OCI-LY7 (cell line): ENCODE results near the gene FADS3.

Experiments
- EZH2phosphoT487 ChIP-seq: fragments of 200-600 bp; sonication (generic); IDR thresholded peaks from 2 replicates; pipeline ENCODE4 v1.6.1; 2018; ENCODE audit warnings: low read depth, borderline replicate concordance, mild to moderate bottlenecking, mixed run types, antibody characterized with exemption, low read length, moderate library complexity, mixed read lengths
- TF ChIP-seq, protein P1 (sequence below): fragments of 200-600 bp; sonication (generic); conservative IDR thresholded peaks from 2 replicates; pipeline ENCODE4 v1.5.1; 2014; ENCODE audit warnings: mild to moderate bottlenecking, antibody characterized with exemption, low read length, moderate library complexity, mixed read lengths

DNA sequence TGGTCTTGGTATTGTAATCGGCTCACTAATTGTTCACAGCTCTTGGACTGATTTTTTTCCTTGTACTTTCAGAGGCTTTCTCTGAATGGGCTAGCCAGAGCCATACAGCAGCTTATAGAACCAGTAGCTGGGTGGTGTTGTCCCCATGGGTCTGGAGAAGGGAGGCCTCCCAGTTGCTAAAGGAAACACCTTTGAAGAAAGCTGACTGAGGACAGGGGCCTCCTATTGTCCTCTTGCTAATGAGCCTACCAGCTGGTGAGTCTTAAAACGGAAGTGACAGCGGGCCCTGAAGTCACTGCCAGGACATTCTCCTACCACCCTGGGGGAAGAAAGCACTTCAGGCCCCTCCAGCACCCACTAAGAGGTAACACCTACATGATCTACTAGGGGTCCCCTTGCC lies 9.9 kb downstream of the FADS3 start:
- TF ChIP-seq, protein P1, sequence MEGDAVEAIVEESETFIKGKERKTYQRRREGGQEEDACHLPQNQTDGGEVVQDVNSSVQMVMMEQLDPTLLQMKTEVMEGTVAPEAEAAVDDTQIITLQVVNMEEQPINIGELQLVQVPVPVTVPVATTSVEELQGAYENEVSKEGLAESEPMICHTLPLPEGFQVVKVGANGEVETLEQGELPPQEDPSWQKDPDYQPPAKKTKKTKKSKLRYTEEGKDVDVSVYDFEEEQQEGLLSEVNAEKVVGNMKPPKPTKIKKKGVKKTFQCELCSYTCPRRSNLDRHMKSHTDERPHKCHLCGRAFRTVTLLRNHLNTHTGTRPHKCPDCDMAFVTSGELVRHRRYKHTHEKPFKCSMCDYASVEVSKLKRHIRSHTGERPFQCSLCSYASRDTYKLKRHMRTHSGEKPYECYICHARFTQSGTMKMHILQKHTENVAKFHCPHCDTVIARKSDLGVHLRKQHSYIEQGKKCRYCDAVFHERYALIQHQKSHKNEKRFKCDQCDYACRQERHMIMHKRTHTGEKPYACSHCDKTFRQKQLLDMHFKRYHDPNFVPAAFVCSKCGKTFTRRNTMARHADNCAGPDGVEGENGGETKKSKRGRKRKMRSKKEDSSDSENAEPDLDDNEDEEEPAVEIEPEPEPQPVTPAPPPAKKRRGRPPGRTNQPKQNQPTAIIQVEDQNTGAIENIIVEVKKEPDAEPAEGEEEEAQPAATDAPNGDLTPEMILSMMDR, result no peak
- TF ChIP-seq EZH2phosphoT487, result no peak
